ENCODE data around the gene MLST8. TPM values are rescaled to one million over a fixed set of nuclear protein-coding genes. Genes with fewer than 3 reads are reported as not detected.

The MLST8 gene
- total RNA-seq, 1 donor from 2014 or later: 7.8 TPM

DNA sequence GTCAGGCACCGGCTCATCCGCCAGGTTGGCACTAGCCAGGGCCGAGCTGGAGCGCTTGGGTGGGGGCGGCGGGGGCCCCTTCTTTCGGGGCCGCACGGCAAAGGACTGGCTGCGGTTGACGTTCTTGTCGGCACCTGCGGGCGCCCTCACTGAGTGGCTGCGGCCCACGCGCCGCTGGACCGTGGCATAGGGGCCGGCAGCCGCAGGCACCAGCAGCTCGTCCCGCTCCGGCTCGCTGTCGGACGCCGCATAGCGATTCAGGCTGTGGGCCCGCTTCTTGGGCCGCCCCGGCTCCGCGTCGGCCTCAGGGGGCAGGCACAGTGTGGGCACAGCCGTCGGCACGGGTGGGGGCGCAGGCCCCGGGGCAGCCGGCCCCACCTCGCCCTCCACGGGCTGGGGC lies 24.8 kb upstream of the MLST8 start:
- H3K36me3 ChIP-seq (ENCODE audit: control insufficient read depth in 3 of 3, insufficient read depth in 3 of 3, low read length in 3 of 3): peaks cover 13 to 17% (median 15%) of the 10 kb centered on the region in 3 donors
- H3K4me1 ChIP-seq (ENCODE audit: control insufficient read depth in 3 of 3, insufficient read depth in 3 of 3, low read length in 3 of 3): no peaks in the 10 kb centered on the region
- H3K27ac ChIP-seq (ENCODE audit: low read depth, low read length): no peak overlapping the region
- no peak overlapping the region for H3K4me3 ChIP-seq (ENCODE audit: low read length in 3 of 3)
- H3K9ac ChIP-seq (ENCODE audit: low read depth in 1 of 3, low read length in 3 of 3): no peak overlapping the region
- H3K9me3 ChIP-seq (ENCODE audit: control insufficient read depth in 3 of 3, low read length in 3 of 3): no peaks in the 10 kb centered on the region
- H3K27me3 ChIP-seq (ENCODE audit: control insufficient read depth in 3 of 3, insufficient read depth in 3 of 3, low read length in 3 of 3): no peaks in the 10 kb centered on the region

DNA sequence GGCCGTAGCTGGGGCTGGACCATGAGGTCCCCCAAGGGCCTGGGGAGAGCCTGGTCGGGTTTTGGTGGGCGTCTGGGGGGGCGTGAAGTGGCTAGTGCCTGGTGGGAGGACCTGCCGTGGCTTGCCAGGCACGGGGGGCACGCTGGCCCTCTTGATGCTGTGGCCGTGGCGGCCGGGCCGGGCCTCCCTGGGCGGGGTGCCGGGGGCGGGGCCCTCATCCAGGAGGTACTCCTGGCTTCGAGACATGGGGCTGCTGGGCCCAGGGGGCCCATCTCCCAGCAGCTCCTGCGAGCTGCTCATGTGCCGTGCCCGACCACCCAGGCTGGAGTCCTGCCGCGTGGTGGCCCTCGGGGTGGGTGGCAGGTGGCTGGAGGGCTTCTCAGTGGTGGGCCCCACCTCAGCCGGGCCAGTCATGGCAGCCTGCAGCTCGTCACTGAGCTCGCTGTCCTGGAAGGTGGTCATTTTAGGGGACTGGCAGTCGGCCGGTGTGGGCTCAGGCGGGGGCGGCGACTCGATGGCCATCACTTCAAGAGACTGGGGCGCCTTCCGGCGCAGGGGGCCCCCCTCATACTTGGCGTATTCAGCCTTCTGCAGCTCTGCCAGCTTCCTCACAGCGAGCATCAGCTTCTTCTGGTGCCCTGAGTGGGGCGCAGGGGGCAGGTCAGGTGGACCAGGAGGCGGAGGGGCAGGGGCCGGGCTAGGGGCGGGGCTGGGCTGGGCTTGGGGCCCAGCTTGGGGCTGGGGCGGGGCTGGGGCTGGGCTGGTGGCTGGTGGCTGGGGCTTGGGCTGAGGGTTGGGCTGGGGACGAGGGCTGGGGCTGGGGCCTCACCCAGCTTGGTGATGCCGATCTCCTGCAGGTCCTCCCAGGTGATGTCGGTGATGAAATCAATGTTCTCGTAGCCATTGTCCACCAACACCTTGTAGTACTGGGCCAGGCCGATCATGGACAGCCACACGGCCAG lies 24.0 kb upstream of the MLST8 start:
- Histone ChIP-seq H3K4me1 (ENCODE audit: control insufficient read depth in 3 of 3, insufficient read depth in 3 of 3, low read length in 3 of 3) (no peaks in the 10 kb centered on the region), H3K27ac (ENCODE audit: low read depth, low read length) (no peak overlapping the region), H3K4me3 (ENCODE audit: low read length in 3 of 3) (no peak overlapping the region), H3K9ac (ENCODE audit: low read depth in 1 of 3, low read length in 3 of 3) (no peak overlapping the region), H3K9me3 (ENCODE audit: control insufficient read depth in 3 of 3, low read length in 3 of 3) (no peaks in the 10 kb centered on the region), H3K27me3 (ENCODE audit: control insufficient read depth in 3 of 3, insufficient read depth in 3 of 3, low read length in 3 of 3) (no peaks in the 10 kb centered on the region), H3K36me3 (ENCODE audit: control insufficient read depth in 3 of 3, insufficient read depth in 3 of 3, low read length in 3 of 3) (peaks cover 6 to 9% (median 7%) of the 10 kb centered on the region in 3 donors)

DNA sequence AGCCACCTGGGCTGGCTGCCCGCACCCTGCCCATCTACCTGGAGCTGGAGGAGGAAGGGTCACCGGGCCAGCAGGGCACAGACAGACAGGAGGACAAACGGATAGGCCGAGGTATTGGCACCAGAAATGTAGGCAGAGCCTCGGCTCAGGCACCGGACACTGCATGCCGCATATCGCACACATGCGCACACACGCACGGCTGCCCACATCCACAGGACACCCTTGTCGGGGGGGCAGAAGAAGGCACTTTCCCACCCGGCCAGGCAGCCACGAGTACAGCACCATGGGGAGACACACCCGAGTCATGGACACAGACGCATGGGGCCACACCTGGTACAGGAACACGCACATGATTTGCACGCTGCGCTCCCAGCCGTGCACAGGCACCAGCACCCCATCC lies 23.3 kb upstream of the MLST8 start:
- Histone ChIP-seq H3K36me3 (ENCODE audit: control insufficient read depth in 3 of 3, insufficient read depth in 3 of 3, low read length in 3 of 3) (peaks cover under 1 to 5% (median 3%) of the 10 kb centered on the region in 3 donors), H3K4me1 (ENCODE audit: control insufficient read depth in 3 of 3, insufficient read depth in 3 of 3, low read length in 3 of 3) (no peaks in the 10 kb centered on the region), H3K4me3 (ENCODE audit: low read length in 3 of 3) (no peak overlapping the region), H3K9me3 (ENCODE audit: control insufficient read depth in 3 of 3, low read length in 3 of 3) (no peaks in the 10 kb centered on the region), H3K27ac (ENCODE audit: low read depth, low read length) (no peak overlapping the region), H3K27me3 (ENCODE audit: control insufficient read depth in 3 of 3, insufficient read depth in 3 of 3, low read length in 3 of 3) (no peaks in the 10 kb centered on the region), H3K9ac (ENCODE audit: low read depth in 1 of 3, low read length in 3 of 3) (no peak overlapping the region)

DNA sequence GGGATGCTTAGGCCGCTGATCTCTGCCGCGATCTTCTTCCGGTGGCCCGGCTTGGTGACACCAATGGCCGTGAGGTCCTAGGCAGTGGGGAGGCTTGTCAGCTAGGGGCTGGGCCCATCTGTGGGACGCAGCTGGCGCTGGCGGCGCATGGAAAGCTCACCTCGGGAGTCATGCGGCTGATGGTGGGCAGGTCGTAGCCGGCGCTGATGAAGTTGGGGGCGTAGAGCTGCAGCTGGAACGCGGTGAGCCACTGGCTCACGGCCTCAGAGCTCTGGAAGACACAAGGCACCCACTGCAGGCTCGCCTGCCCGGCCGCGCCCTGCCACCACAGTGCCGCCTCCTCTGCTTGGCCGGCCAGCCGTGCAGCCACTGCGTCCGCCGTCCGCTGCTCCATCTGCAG lies 21.6 kb upstream of the MLST8 start:
- no peaks in the 10 kb centered on the region for H3K36me3 ChIP-seq (ENCODE audit: control insufficient read depth in 3 of 3, insufficient read depth in 3 of 3, low read length in 3 of 3)
- no peaks in the 10 kb centered on the region for H3K27me3 ChIP-seq (ENCODE audit: control insufficient read depth in 3 of 3, insufficient read depth in 3 of 3, low read length in 3 of 3)
- no peaks in the 10 kb centered on the region for H3K4me1 ChIP-seq (ENCODE audit: control insufficient read depth in 3 of 3, insufficient read depth in 3 of 3, low read length in 3 of 3)
- H3K9me3 ChIP-seq (ENCODE audit: control insufficient read depth in 3 of 3, low read length in 3 of 3): no peaks in the 10 kb centered on the region
- no peak overlapping the region for H3K27ac ChIP-seq (ENCODE audit: low read depth, low read length)
- H3K4me3 ChIP-seq (ENCODE audit: low read length in 3 of 3): no peak overlapping the region
- no peak overlapping the region for H3K9ac ChIP-seq (ENCODE audit: low read depth in 1 of 3, low read length in 3 of 3)

DNA sequence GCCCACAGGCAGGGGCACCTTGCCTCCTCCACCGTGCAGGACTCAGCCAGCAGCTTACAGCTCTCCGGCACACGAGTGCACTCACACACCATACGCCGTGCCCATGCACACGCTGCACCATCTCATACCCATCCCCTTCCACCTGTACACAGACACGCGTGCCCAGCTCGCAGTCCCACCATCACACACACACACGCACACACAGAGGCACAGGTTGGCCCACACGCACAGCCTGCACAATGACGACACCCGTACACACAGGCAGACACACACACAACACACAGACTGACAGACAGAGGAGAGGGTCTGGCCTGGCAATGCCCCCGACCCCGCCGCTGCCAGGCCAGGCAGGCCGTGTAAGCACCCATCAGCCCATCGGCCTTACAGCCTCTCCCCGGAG lies 20.9 kb upstream of the MLST8 start:
- Histone ChIP-seq H3K27me3 (ENCODE audit: control insufficient read depth in 3 of 3, insufficient read depth in 3 of 3, low read length in 3 of 3) (no peaks in the 10 kb centered on the region), H3K4me3 (ENCODE audit: low read length in 3 of 3) (no peak overlapping the region), H3K27ac (ENCODE audit: low read depth, low read length) (no peak overlapping the region), H3K9me3 (ENCODE audit: control insufficient read depth in 3 of 3, low read length in 3 of 3) (no peaks in the 10 kb centered on the region), H3K36me3 (ENCODE audit: control insufficient read depth in 3 of 3, insufficient read depth in 3 of 3, low read length in 3 of 3) (no peaks in the 10 kb centered on the region), H3K9ac (ENCODE audit: low read depth in 1 of 3, low read length in 3 of 3) (no peak overlapping the region), H3K4me1 (ENCODE audit: control insufficient read depth in 3 of 3, insufficient read depth in 3 of 3, low read length in 3 of 3) (no peaks in the 10 kb centered on the region)

DNA sequence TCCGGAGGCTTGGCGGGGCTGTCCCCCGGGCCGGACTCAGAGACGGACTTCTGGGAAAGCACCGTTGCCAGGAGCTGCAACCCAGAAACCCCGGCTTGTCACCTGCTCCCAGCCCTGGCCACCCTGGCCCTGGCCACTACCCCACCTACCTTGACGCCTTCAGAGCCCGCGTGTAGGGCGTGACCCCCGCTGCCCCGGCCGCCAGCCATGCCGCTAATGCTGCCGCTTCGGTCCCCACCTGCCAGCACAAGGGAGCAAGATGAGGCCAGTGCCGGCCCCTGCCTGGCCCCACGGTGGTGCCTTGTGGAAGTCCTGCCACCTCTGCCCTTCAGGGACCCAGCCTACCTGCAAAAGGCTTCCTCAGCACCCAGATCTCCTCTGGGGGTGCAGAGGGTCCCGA lies 20.3 kb upstream of the MLST8 start:
- H3K27me3 ChIP-seq (ENCODE audit: control insufficient read depth in 3 of 3, insufficient read depth in 3 of 3, low read length in 3 of 3): no peaks in the 10 kb centered on the region
- H3K4me3 ChIP-seq (ENCODE audit: low read length in 3 of 3): no peak overlapping the region
- no peaks in the 10 kb centered on the region for H3K4me1 ChIP-seq (ENCODE audit: control insufficient read depth in 3 of 3, insufficient read depth in 3 of 3, low read length in 3 of 3)
- H3K9ac ChIP-seq (ENCODE audit: low read depth in 1 of 3, low read length in 3 of 3): no peak overlapping the region
- no peak overlapping the region for H3K27ac ChIP-seq (ENCODE audit: low read depth, low read length)
- H3K36me3 ChIP-seq (ENCODE audit: control insufficient read depth in 3 of 3, insufficient read depth in 3 of 3, low read length in 3 of 3): no peaks in the 10 kb centered on the region
- H3K9me3 ChIP-seq (ENCODE audit: control insufficient read depth in 3 of 3, low read length in 3 of 3): no peaks in the 10 kb centered on the region

DNA sequence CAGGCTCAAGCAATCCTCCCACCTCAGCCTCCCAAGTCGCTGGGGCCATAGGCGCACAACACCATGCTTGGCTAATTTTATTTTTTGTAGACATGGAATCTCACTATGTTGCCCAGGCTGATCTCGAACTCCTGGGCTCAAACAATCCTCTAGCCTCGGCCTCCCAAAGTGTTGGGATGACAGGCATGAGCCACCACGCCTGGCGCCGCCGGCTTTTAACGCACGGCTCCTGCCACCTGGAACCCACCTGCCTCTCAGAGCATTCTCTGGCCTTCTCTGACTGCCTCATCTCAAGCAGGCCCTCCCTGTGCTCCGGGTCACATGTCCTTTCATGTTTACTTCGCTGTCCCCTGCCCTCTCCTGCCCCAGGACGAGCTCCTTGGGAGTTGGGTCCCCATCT lies 19.2 kb upstream of the MLST8 start:
- Histone ChIP-seq H3K4me1 (ENCODE audit: control insufficient read depth in 3 of 3, insufficient read depth in 3 of 3, low read length in 3 of 3) (no peaks in the 10 kb centered on the region), H3K36me3 (ENCODE audit: control insufficient read depth in 3 of 3, insufficient read depth in 3 of 3, low read length in 3 of 3) (no peaks in the 10 kb centered on the region), H3K4me3 (ENCODE audit: low read length in 3 of 3) (no peak overlapping the region), H3K27ac (ENCODE audit: low read depth, low read length) (no peak overlapping the region), H3K9me3 (ENCODE audit: control insufficient read depth in 3 of 3, low read length in 3 of 3) (no peaks in the 10 kb centered on the region), H3K27me3 (ENCODE audit: control insufficient read depth in 3 of 3, insufficient read depth in 3 of 3, low read length in 3 of 3) (no peaks in the 10 kb centered on the region), H3K9ac (ENCODE audit: low read depth in 1 of 3, low read length in 3 of 3) (no peak overlapping the region)

DNA sequence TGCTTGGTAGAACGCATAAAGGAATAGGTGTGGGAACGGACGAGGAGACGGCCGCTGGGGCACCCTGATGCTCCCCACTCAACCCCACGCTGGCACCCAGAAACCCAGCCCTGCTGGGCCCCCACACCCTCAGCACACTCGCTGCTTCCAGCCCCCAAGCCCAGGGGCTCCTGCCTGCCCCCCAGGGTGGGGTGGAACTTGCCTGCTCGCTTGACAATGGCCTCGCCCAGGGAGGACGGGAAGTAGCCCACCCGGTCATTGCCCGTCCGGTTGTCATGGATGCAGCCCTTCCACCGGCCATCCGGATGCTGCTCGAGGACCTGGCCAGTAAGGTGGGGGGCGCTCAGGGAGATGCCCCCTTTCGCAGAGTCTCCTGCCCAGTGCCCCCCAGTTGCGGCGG lies 18.7 kb upstream of the MLST8 start:
- no peak overlapping the region for H3K4me3 ChIP-seq (ENCODE audit: low read length in 3 of 3)
- H3K36me3 ChIP-seq (ENCODE audit: control insufficient read depth in 3 of 3, insufficient read depth in 3 of 3, low read length in 3 of 3): no peaks in the 10 kb centered on the region
- H3K9me3 ChIP-seq (ENCODE audit: control insufficient read depth in 3 of 3, low read length in 3 of 3): no peaks in the 10 kb centered on the region
- H3K9ac ChIP-seq (ENCODE audit: low read depth in 1 of 3, low read length in 3 of 3): no peak overlapping the region
- H3K4me1 ChIP-seq (ENCODE audit: control insufficient read depth in 3 of 3, insufficient read depth in 3 of 3, low read length in 3 of 3): no peaks in the 10 kb centered on the region
- no peaks in the 10 kb centered on the region for H3K27me3 ChIP-seq (ENCODE audit: control insufficient read depth in 3 of 3, insufficient read depth in 3 of 3, low read length in 3 of 3)
- no peak overlapping the region for H3K27ac ChIP-seq (ENCODE audit: low read depth, low read length)

DNA sequence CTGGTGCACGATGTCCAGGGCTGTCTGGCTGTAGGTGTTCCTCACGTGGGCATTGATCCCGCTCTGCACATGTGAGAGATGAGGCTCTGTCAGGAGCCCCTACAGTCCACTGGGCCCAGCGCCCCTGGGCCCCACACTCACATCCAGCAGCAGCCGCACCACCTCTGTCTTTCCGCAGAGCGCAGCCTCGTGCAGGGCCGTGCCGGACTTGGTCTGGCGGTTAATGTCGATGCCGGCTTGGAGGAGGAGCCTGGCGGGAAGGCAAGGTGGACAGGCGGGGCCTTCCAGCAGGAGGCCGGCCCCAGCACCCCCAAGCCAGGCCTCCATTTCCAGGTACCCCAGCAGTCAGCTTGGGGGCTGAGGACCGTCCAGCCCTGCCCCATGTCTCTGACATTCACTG lies 18.0 kb upstream of the MLST8 start:
- Histone ChIP-seq H3K9ac (ENCODE audit: low read depth in 1 of 3, low read length in 3 of 3) (no peak overlapping the region), H3K27me3 (ENCODE audit: control insufficient read depth in 3 of 3, insufficient read depth in 3 of 3, low read length in 3 of 3) (no peaks in the 10 kb centered on the region), H3K27ac (ENCODE audit: low read depth, low read length) (no peak overlapping the region), H3K4me1 (ENCODE audit: control insufficient read depth in 3 of 3, insufficient read depth in 3 of 3, low read length in 3 of 3) (no peaks in the 10 kb centered on the region), H3K9me3 (ENCODE audit: control insufficient read depth in 3 of 3, low read length in 3 of 3) (no peaks in the 10 kb centered on the region), H3K36me3 (ENCODE audit: control insufficient read depth in 3 of 3, insufficient read depth in 3 of 3, low read length in 3 of 3) (no peaks in the 10 kb centered on the region), H3K4me3 (ENCODE audit: low read length in 3 of 3) (no peak overlapping the region)

DNA sequence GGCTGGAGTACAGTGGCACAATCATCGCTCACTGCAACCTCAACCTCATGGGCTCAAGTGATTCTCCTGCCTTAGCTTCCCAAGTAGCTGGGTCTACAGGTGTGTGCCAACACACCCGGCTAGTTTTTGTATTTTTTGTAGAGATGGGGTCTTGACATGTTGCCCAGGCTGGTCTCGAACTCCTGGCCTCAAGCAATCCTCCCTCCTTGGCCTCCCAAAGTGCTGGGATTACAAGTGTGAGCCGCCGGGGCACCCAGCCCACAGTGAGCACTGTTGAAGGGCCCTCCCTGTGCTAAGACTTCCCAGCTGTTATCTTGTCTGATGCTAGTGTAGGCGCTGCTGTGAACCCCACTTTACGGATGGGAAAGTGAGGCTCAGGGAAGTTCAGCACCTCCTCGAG lies 16.9 kb upstream of the MLST8 start:
- H3K27me3 ChIP-seq (ENCODE audit: control insufficient read depth in 3 of 3, insufficient read depth in 3 of 3, low read length in 3 of 3): peaks cover 0 to 2% (median 1%) of the 10 kb centered on the region in 3 donors
- no peaks in the 10 kb centered on the region for H3K9me3 ChIP-seq (ENCODE audit: control insufficient read depth in 3 of 3, low read length in 3 of 3)

More for the DNA sequence above, 16.9 kb upstream of the MLST8 start:
- no peak overlapping the region for H3K9ac ChIP-seq (ENCODE audit: low read depth in 1 of 3, low read length in 3 of 3)
- no peak overlapping the region for H3K4me3 ChIP-seq (ENCODE audit: low read length in 3 of 3)
- H3K36me3 ChIP-seq (ENCODE audit: control insufficient read depth in 3 of 3, insufficient read depth in 3 of 3, low read length in 3 of 3): no peaks in the 10 kb centered on the region
- no peaks in the 10 kb centered on the region for H3K4me1 ChIP-seq (ENCODE audit: control insufficient read depth in 3 of 3, insufficient read depth in 3 of 3, low read length in 3 of 3)
- H3K27ac ChIP-seq (ENCODE audit: low read depth, low read length): no peak overlapping the region

Measured in skeletal muscle tissue (tissue), 4 donors.